K562 (cell line): Measurements from ENCODE around the gene GNG7. TPM values are rescaled to one million over a fixed set of nuclear protein-coding genes. Genes with fewer than 3 reads are reported as not detected.

Experiments
- CBFA2T3 ChIP-seq: fragments of 450-650 bp; IDR thresholded peaks from 2 replicates; pipeline ENCODE4 v1.6.1; 2017
- GTF2F1 ChIP-seq: IDR thresholded peaks from 2 replicates; pipeline ENCODE4 v1.6.1; 2011; ENCODE audit warnings: low read depth, low read length, improper control_type of control experiment
- HDAC3 ChIP-seq: fragments of 450-650 bp; IDR thresholded peaks from 2 replicates; pipeline ENCODE4 v1.6.1; 2018; ENCODE audit warnings: borderline replicate concordance, mild to moderate bottlenecking, moderate library complexity; ENCODE audit not compliant: partially characterized antibody
- NFATC3 ChIP-seq: fragments of 450-650 bp; IDR thresholded peaks from 2 replicates; pipeline ENCODE4 v1.6.1; 2017; ENCODE audit warnings: mild to moderate bottlenecking
- NR2F6 ChIP-seq: fragments of 450-650 bp; formaldehyde crosslinking; IDR thresholded peaks from 2 replicates; pipeline ENCODE4 v1.4.0; 2020; ENCODE audit warnings: mild to moderate bottlenecking
- RBBP5 ChIP-seq: fragments of 200-600 bp; sonication (generic); IDR thresholded peaks from 2 replicates; pipeline ENCODE4 v1.6.1; 2012; ENCODE audit warnings: borderline replicate concordance, mild to moderate bottlenecking, low read length, control low read depth, inconsistent platforms; ENCODE audit not compliant: insufficient read depth, poor library complexity, severe bottlenecking
- RUNX1 ChIP-seq: sonication (generic); IDR thresholded peaks from 2 replicates; pipeline ENCODE4 v1.6.1; 2016; ENCODE audit warnings: antibody characterized with exemption, low read depth
- SNRNP70 ChIP-seq: fragments of 200-400 bp; formaldehyde crosslinking; optimal IDR thresholded peaks from 2 replicates; pipeline ENCODE3; 2017; ENCODE audit warnings: low read depth, low read length
- TCF7 ChIP-seq: sonication (generic); IDR thresholded peaks from 2 replicates; pipeline ENCODE4 v1.6.1; 2016; ENCODE audit warnings: antibody characterized with exemption, borderline replicate concordance
- U2AF1 ChIP-seq: fragments of 200-400 bp; formaldehyde crosslinking; optimal IDR thresholded peaks from 2 replicates; pipeline ENCODE3; 2017; ENCODE audit warnings: mild to moderate bottlenecking, low read depth, low read length, moderate library complexity
- ZBTB1 ChIP-seq: sonication (generic); formaldehyde crosslinking; IDR thresholded peaks from 2 replicates; pipeline ENCODE4 v1.8.1; 2023; ENCODE audit warnings: missing genetic modification reagents, low read depth, mild to moderate bottlenecking, borderline replicate concordance
- ZKSCAN1 ChIP-seq: fragments of 150-350 bp; IDR thresholded peaks from 2 replicates; pipeline ENCODE4 v1.6.1; 2016; ENCODE audit warnings: low read depth, low read length
- ZNF212 ChIP-seq: fragments of 450-650 bp; formaldehyde crosslinking; IDR thresholded peaks from 2 replicates; pipeline ENCODE4 v1.4.0; 2020; ENCODE audit warnings: mild to moderate bottlenecking
- ZNF584 ChIP-seq: fragments of 200-800 bp; sonication (Bioruptor generic); IDR thresholded peaks from 2 replicates; pipeline ENCODE4 v1.6.1; 2016; ENCODE audit warnings: low read depth, mild to moderate bottlenecking, missing genetic modification characterization, missing compliant biosample characterization
- ZNF589 ChIP-seq: fragments of 200-800 bp; sonication (Bioruptor generic); IDR thresholded peaks from 2 replicates; pipeline ENCODE4 v1.6.1; 2016; ENCODE audit warnings: low read depth, missing genetic modification characterization, missing compliant biosample characterization
- ZSCAN32 ChIP-seq: fragments of 450-650 bp; formaldehyde crosslinking; IDR thresholded peaks from 2 replicates; pipeline ENCODE4 v1.4.0; 2020; ENCODE audit warnings: mild to moderate bottlenecking, moderate library complexity
- polyA plus RNA-seq, 8 experiments: library from polyadenylated mRNA; depleted of rRNA in 4 of 8; stranded (reverse) in 5 of 8; unstranded in 3 of 8; fragments of >200 nt; fragmentation: Nextera tagmentation in 2 of 8; fragmentation: Illumina TruSeq in 1 of 8; extraction: Ambion mirVana in 2 of 8; extraction: Trizol in 1 of 8; gene quantifications; 2 replicates each; pipeline versions ENCODE4 v1.2.1 to v1.2.3, GENCODE V29; 2011 to 2014; ENCODE audit warnings: inconsistent platforms in 1 of 8, missing spikeins in 1 of 8
- total RNA-seq, 7 experiments: library from RNA; depleted of rRNA in 6 of 7; stranded (reverse); fragments of >200 nt in 6 of 7; fragmentation: Illumina TruSeq in 2 of 7; extraction: Trizol in 2 of 7; gene quantifications; 2 replicates each; pipeline versions ENCODE4 v1.2.1 to v1.2.3, GENCODE V29; 2011 to 2021; ENCODE audit warnings: low replicate concordance in 1 of 7
- TF ChIP-seq, protein P1 (sequence below): fragments of 250-450 bp; sonication (Bioruptor Pico); IDR thresholded peaks from 2 replicates; pipeline ENCODE4 v1.6.1; 2021; ENCODE audit warnings: mild to moderate bottlenecking
- TF ChIP-seq, protein P2 (sequence below): fragments of 450-650 bp; IDR thresholded peaks from 2 replicates; pipeline ENCODE4 v1.6.1; 2016; ENCODE audit warnings: borderline replicate concordance
- TF ChIP-seq, protein P3 (sequence below): fragments of 450-650 bp; IDR thresholded peaks from 2 replicates; pipeline ENCODE4 v1.6.1; 2016; ENCODE audit warnings: mild to moderate bottlenecking
- TF ChIP-seq, protein P4 (sequence below): sonication (generic); formaldehyde crosslinking; IDR thresholded peaks from 2 replicates; pipeline ENCODE4 v1.8.0; 2022; ENCODE audit warnings: mild to moderate bottlenecking, low read depth, missing genetic modification reagents
- TF ChIP-seq, protein P5 (sequence below): sonication (generic); formaldehyde crosslinking; IDR thresholded peaks from 2 replicates; pipeline ENCODE4 v1.8.1; 2023; ENCODE audit warnings: mild to moderate bottlenecking, missing genetic modification reagents

GNG7 gene
- total and polyA plus RNA-seq, 9 of the 15 experiments (the other 6 are each of a cell fraction or from before 2014, with no cell fraction given) = 0.01 to 0.20 (median 0.06) TPM; not detected in 1

DNA sequence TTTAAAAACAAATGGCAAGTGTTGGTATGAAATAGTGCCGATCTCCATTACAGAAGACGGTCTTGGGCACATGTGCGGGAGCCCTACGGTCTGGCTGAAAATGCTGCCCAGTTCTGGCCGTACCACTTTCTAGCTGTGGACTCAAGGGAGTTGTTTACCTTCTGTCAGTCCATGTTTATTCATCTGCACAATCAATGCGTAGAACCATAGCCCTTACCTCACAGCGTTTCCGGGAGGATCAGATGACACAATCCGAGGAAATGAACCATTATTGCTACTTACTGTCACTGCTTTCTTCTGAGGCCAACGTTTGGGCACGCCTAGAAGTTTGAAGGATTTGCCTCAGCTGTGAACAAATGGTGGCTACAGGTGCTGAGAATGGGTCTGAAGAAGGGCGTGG lies 195.4 kb downstream of the GNG7 start (continued):
- peak; percentile 82; the same call in 1 of the 2 replicates for TF ChIP-seq ZNF589 (CRISPR knock-in tag)
- TF ChIP-seq, protein P1, sequence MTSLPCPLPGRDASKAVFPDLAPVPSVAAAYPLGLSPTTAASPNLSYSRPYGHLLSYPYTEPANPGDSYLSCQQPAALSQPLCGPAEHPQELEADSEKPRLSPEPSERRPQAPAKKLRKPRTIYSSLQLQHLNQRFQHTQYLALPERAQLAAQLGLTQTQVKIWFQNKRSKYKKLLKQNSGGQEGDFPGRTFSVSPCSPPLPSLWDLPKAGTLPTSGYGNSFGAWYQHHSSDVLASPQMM = no peak
- TF ChIP-seq NR2F6 (CRISPR knock-in tag) = no peak
- TF ChIP-seq, protein P2, sequence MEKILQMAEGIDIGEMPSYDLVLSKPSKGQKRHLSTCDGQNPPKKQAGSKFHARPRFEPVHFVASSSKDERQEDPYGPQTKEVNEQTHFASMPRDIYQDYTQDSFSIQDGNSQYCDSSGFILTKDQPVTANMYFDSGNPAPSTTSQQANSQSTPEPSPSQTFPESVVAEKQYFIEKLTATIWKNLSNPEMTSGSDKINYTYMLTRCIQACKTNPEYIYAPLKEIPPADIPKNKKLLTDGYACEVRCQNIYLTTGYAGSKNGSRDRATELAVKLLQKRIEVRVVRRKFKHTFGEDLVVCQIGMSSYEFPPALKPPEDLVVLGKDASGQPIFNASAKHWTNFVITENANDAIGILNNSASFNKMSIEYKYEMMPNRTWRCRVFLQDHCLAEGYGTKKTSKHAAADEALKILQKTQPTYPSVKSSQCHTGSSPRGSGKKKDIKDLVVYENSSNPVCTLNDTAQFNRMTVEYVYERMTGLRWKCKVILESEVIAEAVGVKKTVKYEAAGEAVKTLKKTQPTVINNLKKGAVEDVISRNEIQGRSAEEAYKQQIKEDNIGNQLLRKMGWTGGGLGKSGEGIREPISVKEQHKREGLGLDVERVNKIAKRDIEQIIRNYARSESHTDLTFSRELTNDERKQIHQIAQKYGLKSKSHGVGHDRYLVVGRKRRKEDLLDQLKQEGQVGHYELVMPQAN = no peak
- TF ChIP-seq ZSCAN32 = no peak
- TF ChIP-seq ZKSCAN1 = no peak
- TF ChIP-seq HDAC3 = no peak
- TF ChIP-seq CBFA2T3 = no peak
- no peak for TF ChIP-seq SNRNP70
- TF ChIP-seq, protein P3, sequence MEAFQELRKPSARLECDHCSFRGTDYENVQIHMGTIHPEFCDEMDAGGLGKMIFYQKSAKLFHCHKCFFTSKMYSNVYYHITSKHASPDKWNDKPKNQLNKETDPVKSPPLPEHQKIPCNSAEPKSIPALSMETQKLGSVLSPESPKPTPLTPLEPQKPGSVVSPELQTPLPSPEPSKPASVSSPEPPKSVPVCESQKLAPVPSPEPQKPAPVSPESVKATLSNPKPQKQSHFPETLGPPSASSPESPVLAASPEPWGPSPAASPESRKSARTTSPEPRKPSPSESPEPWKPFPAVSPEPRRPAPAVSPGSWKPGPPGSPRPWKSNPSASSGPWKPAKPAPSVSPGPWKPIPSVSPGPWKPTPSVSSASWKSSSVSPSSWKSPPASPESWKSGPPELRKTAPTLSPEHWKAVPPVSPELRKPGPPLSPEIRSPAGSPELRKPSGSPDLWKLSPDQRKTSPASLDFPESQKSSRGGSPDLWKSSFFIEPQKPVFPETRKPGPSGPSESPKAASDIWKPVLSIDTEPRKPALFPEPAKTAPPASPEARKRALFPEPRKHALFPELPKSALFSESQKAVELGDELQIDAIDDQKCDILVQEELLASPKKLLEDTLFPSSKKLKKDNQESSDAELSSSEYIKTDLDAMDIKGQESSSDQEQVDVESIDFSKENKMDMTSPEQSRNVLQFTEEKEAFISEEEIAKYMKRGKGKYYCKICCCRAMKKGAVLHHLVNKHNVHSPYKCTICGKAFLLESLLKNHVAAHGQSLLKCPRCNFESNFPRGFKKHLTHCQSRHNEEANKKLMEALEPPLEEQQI = no peak
- no peak for TF ChIP-seq U2AF1
- no peak for TF ChIP-seq GTF2F1
- TF ChIP-seq, protein P4, sequence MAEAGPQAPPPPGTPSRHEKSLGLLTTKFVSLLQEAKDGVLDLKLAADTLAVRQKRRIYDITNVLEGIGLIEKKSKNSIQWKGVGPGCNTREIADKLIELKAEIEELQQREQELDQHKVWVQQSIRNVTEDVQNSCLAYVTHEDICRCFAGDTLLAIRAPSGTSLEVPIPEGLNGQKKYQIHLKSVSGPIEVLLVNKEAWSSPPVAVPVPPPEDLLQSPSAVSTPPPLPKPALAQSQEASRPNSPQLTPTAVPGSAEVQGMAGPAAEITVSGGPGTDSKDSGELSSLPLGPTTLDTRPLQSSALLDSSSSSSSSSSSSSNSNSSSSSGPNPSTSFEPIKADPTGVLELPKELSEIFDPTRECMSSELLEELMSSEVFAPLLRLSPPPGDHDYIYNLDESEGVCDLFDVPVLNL = no peak
- no peak for TF ChIP-seq TCF7
- TF ChIP-seq RBBP5 = peak; percentile 29
- TF ChIP-seq, protein P5, sequence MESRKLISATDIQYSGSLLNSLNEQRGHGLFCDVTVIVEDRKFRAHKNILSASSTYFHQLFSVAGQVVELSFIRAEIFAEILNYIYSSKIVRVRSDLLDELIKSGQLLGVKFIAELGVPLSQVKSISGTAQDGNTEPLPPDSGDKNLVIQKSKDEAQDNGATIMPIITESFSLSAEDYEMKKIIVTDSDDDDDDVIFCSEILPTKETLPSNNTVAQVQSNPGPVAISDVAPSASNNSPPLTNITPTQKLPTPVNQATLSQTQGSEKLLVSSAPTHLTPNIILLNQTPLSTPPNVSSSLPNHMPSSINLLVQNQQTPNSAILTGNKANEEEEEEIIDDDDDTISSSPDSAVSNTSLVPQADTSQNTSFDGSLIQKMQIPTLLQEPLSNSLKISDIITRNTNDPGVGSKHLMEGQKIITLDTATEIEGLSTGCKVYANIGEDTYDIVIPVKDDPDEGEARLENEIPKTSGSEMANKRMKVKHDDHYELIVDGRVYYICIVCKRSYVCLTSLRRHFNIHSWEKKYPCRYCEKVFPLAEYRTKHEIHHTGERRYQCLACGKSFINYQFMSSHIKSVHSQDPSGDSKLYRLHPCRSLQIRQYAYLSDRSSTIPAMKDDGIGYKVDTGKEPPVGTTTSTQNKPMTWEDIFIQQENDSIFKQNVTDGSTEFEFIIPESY (CRISPR knock-in tag) = no peak
- TF ChIP-seq ZNF584 (CRISPR knock-in tag) = peak; percentile 94
- TF ChIP-seq RUNX1 = no peak
- TF ChIP-seq NFATC3 = no peak
- TF ChIP-seq ZBTB1 = no peak
- no peak for TF ChIP-seq ZNF212 (CRISPR knock-in tag)
